DND-41 (cell line): ENCODE results near the gene DCUN1D2.

Experiments
- ATAC-seq: fragments of 200-7000 bp; cut with Tn5 transposase; 3 replicates; pipeline ENCODE4 v1.9.1; 2021; ENCODE audit warnings: low read depth; ENCODE audit not compliant: insufficient read depth
- DNase-seq: peaks from one replicate; pipeline ENCODE4 v3.0.0-alpha.2; 2020
- H2AFZ ChIP-seq: 2 replicates; pipeline ENCODE4 v1.6.0; 2012; ENCODE audit warnings: low read depth, low read length
- H3K27ac ChIP-seq: 2 replicates; pipeline ENCODE4 v1.5.1; 2012; ENCODE audit warnings: low read length, inconsistent platforms
- H3K27me3 ChIP-seq: fragments of 200-600 bp; sonication (generic); 2 replicates; pipeline ENCODE4 v1.6.0; 2012; ENCODE audit warnings: low read length, mild to moderate bottlenecking, inconsistent platforms; ENCODE audit not compliant: insufficient read depth, poor library complexity
- H3K36me3 ChIP-seq: 2 replicates; pipeline ENCODE4 v1.5.1; 2012; ENCODE audit warnings: low read length, inconsistent platforms; ENCODE audit not compliant: insufficient read depth
- H3K4me1 ChIP-seq: 2 replicates; pipeline ENCODE4 v1.5.1; 2012; ENCODE audit warnings: mild to moderate bottlenecking, low read length; ENCODE audit not compliant: insufficient read depth
- H3K4me2 ChIP-seq: 2 replicates; pipeline ENCODE4 v1.6.0; 2012; ENCODE audit warnings: mild to moderate bottlenecking, moderate library complexity, low read length, inconsistent platforms; ENCODE audit not compliant: insufficient read depth
- H3K4me3 ChIP-seq, 2 experiments: fragments of 200-600 bp in 1 of 2; shearing (Covaris generic) in 1 of 2; 2 replicates each; pipeline ENCODE4 v1.5.1; 2012 to 2016; ENCODE audit warnings: inconsistent platforms in 2 of 2, low read length in 2 of 2, mild to moderate bottlenecking in 2 of 2, low read depth in 1 of 2, moderate library complexity in 1 of 2
- H3K79me2 ChIP-seq: 2 replicates; pipeline ENCODE4 v1.6.0; 2012; ENCODE audit warnings: low read length, inconsistent platforms; ENCODE audit not compliant: insufficient read depth
- H3K9ac ChIP-seq: 2 replicates; pipeline ENCODE4 v1.6.0; 2012; ENCODE audit warnings: low read depth, mild to moderate bottlenecking, inconsistent platforms, low read length, moderate library complexity
- H3K9me3 ChIP-seq: 2 replicates; pipeline ENCODE4 v1.5.1; 2012; ENCODE audit warnings: low read length, moderate library complexity, mild to moderate bottlenecking, inconsistent platforms; ENCODE audit not compliant: insufficient read depth, severe bottlenecking
- H4K20me1 ChIP-seq: 2 replicates; pipeline ENCODE4 v1.6.0; 2012; ENCODE audit warnings: low read length; ENCODE audit not compliant: insufficient read depth
- EZH2 ChIP-seq: IDR thresholded peaks from 3 replicates; pipeline ENCODE4 v1.6.1; 2012; ENCODE audit warnings: borderline replicate concordance, low read depth, mild to moderate bottlenecking, moderate library complexity, low read length, inconsistent platforms; ENCODE audit not compliant: severe bottlenecking
- TF ChIP-seq, protein P1 (sequence below): IDR thresholded peaks from 2 replicates; pipeline ENCODE4 v1.5.1; 2012; ENCODE audit warnings: borderline replicate concordance, low read length, moderate library complexity, mild to moderate bottlenecking; ENCODE audit not compliant: poor library complexity, severe bottlenecking; ENCODE audit errors: extremely low read depth

Gene DCUN1D2

DNA sequence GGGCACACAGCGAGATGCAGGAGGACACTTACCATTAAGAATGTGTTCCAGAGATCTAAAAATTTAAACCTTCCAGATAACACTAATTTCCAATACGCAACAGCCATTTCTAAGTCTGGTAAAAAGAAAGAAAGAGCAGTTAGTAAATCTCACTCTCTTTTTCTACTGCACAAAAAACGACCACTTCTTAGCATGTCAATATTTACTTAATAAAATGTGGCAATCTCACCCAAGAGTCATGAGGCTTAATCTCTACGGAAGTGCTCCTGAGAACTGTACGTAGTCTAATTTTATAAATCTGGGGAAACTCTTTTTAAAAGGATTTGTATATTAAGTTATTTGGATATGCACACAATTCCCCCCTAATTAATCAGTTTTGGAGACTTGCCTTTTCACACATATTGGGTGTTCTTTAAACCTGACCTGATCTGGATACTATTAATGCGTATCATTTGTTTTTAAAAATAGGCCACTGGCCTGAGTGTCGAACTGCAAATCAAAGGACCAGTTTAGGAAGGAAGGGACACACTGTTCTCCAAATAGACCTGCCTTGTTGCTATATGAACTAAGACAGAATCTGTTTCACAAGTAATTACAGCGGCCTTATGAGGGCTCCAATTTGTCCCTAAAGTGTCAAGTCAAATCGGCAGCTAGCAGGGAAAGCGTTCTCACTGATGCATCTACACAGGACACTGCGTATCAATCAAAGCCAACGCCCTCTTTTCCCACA, 29.3 kb downstream of the DCUN1D2 start:
- H4K20me1 ChIP-seq: peaks cover 16% of the 10 kb centered on the region
- H3K4me3 ChIP-seq: no peak overlapping the region
- DNase-seq: no peak
- no peaks in the 10 kb centered on the region for H3K79me2 ChIP-seq
- no peak overlapping the region for H2AFZ ChIP-seq
- H3K4me2 ChIP-seq: no peak overlapping the region
- ATAC-seq: no peak
- H3K9ac ChIP-seq: no peak overlapping the region
- peaks cover 64% of the 10 kb centered on the region for H3K36me3 ChIP-seq
- H3K27ac ChIP-seq: no peak overlapping the region
- H3K27me3 ChIP-seq: no peaks in the 10 kb centered on the region
- TF ChIP-seq EZH2: no peak
- TF ChIP-seq, protein P1, sequence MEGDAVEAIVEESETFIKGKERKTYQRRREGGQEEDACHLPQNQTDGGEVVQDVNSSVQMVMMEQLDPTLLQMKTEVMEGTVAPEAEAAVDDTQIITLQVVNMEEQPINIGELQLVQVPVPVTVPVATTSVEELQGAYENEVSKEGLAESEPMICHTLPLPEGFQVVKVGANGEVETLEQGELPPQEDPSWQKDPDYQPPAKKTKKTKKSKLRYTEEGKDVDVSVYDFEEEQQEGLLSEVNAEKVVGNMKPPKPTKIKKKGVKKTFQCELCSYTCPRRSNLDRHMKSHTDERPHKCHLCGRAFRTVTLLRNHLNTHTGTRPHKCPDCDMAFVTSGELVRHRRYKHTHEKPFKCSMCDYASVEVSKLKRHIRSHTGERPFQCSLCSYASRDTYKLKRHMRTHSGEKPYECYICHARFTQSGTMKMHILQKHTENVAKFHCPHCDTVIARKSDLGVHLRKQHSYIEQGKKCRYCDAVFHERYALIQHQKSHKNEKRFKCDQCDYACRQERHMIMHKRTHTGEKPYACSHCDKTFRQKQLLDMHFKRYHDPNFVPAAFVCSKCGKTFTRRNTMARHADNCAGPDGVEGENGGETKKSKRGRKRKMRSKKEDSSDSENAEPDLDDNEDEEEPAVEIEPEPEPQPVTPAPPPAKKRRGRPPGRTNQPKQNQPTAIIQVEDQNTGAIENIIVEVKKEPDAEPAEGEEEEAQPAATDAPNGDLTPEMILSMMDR: no peak
- H3K4me1 ChIP-seq: no peaks in the 10 kb centered on the region
- no peaks in the 10 kb centered on the region for H3K9me3 ChIP-seq

DNA sequence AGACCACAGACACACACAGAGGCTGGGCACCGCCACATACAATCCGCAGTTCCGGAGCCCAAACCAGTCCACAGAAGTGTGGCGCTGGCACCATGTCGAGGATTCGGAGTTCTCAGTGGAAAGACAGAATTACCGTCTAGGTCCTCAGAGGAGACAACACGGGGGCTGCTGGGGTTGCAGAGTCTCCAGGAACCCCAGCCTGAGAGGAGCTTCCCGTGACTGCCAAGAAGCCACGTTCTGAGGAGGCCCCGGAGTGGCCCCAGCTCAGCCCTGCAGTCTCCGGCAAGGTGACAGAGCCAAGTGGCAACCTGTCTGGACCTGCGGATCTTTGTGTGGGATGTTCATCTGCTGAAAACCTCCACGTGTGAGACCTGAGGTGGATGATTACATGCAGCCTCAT, 29.9 kb downstream of the DCUN1D2 start:
- DNase-seq (no peak), ATAC-seq (no peak)
- no peaks in the 10 kb centered on the region for H3K4me1 ChIP-seq
- H3K4me2 ChIP-seq: no peak overlapping the region
- peaks cover 66% of the 10 kb centered on the region for H3K36me3 ChIP-seq
- TF ChIP-seq, protein P1: no peak
- no peak for TF ChIP-seq EZH2
- no peak overlapping the region for H3K4me3 ChIP-seq
- H3K79me2 ChIP-seq: no peaks in the 10 kb centered on the region
- peaks cover 17% of the 10 kb centered on the region for H4K20me1 ChIP-seq
- H3K27me3 ChIP-seq: no peaks in the 10 kb centered on the region
- H3K9ac ChIP-seq: no peak overlapping the region
- no peaks in the 10 kb centered on the region for H3K9me3 ChIP-seq
- no peak overlapping the region for H3K27ac ChIP-seq
- H2AFZ ChIP-seq: no peak overlapping the region

GRCh38 chr13:113460064-113460555, 30.4 kb downstream of the DCUN1D2 start:
- DNase-seq (no peak), ATAC-seq (no peak)
- no peaks in the 10 kb centered on the region for H3K79me2 ChIP-seq
- no peak overlapping the region for H3K27ac ChIP-seq
- peaks cover 71% of the 10 kb centered on the region for H3K36me3 ChIP-seq
- no peak overlapping the region for H2AFZ ChIP-seq
- no peak overlapping the region for H3K4me3 ChIP-seq
- TF ChIP-seq, protein P1: no peak
- no peak for TF ChIP-seq EZH2
- no peaks in the 10 kb centered on the region for H3K4me1 ChIP-seq
- no peak overlapping the region for H3K9ac ChIP-seq
- H3K27me3 ChIP-seq: no peaks in the 10 kb centered on the region
- no peak overlapping the region for H3K4me2 ChIP-seq
- peaks cover 20% of the 10 kb centered on the region for H4K20me1 ChIP-seq
- H3K9me3 ChIP-seq: no peaks in the 10 kb centered on the region
